ENCODE measurements around the gene UBB. TPM values are rescaled to one million over a fixed set of nuclear protein-coding genes. Genes with fewer than 3 reads are reported as not detected.

The UBB gene
- 1,960 to 2,530 TPM (median 2,016 TPM) in 5 replicates for total RNA-seq (2022; extraction: Qiagen RNA extraction; ENCODE audit: low read depth)

DNA sequence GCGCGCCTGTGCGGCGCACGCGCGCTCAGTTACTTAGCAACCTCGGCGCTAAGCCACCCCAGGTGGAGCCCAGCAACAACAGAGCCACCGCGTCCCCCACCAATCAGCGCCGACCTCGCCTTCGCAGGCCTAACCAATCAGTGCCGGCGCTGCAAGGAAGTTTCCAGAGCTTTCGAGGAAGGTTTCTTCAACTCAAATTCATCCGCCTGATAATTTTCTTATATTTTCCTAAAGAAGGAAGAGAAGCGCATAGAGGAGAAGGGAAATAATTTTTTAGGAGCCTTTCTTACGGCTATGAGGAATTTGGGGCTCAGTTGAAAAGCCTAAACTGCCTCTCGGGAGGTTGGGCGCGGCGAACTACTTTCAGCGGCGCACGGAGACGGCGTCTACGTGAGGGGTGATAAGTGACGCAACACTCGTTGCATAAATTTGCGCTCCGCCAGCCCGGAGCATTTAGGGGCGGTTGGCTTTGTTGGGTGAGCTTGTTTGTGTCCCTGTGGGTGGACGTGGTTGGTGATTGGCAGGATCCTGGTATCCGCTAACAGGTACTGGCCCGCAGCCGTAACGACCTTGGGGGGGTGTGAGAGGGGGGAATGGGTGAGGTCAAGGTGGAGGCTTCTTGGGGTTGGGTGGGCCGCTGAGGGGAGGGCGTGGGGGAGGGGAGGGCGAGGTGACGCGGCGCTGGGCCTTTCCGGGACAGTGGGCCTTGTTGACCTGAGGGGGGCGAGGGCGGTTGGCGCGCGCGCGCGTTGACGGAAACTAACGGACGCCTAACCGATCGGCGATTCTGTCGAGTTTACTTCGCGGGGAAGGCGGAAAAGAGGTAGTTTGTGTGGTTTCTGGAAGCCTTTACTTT, at the start of gene UBB:
TSS of gene UBB (plus strand) at position 452 of the 856 bp plus-strand sequence. CDS start 817 bp downstream, outside the sequence.

GRCh38 chr17:16353317-16354174, 27.3 kb upstream of the UBB start, which contains the start of gene CENPV:
Gene CENPV (minus strand): TSS chr17:16353469. CDS start chr17:16353436, 33 bp downstream.

DNA sequence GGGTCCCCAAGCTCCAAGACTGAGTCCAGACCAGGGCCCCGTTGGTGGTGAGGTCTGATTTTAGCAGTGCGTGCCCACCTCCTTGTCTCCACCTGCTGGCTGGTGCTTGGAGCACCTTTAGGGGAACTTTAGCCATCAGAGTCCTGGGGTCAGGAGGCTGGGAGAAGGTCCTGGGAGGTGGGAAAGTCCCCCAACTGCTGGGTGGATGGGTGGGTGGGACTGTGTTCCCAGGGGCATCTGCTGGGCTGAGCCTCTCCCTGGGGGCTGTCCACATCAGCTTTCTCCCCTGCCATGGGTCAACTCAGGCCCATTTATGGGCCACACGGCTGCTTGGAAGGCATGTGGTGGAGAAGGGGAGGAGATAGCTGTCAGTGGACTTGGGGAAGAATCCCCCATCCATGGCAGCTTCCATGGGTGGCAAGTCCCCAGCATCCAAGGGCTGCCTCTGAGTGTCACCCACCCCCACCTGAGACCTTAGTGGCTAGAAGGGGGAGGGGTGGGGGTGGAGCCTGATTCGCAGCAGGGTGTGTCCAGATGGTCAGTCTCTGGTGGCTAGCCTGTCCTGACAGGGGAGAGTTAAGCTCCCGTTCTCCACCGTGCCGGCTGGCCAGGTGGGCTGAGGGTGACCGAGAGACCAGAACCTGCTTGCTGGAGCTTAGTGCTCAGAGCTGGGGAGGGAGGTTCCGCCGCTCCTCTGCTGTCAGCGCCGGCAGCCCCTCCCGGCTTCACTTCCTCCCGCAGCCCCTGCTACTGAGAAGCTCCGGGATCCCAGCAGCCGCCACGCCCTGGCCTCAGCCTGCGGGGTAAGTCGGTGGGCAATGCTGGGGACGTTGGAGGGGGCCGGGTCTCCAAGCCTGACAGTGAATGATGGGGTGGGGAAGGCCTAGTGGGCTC, 34.4 kb downstream of the UBB start, which contains the start of gene TRPV2:
TSS of gene TRPV2 (plus strand) at position 541 of the 894 bp plus-strand sequence. CDS start 2,098 bp downstream, outside the sequence.

Other genes starting within 250 kb of the UBB start
- 68.2 to 83.9 TPM (median 70.3 TPM) in 5 replicates for gene NCOR1, start 165.6 kb upstream of the UBB start, total RNA-seq (2022; extraction: Qiagen RNA extraction; ENCODE audit: low read depth)
- gene PIGL, start 163.9 kb upstream of the UBB start, total RNA-seq (2022; extraction: Qiagen RNA extraction; ENCODE audit: low read depth): 14.1 to 20.0 TPM (median 18.5 TPM) in 5 replicates
- gene CENPV, start 27.6 kb upstream of the UBB start, total RNA-seq (2022; extraction: Qiagen RNA extraction; ENCODE audit: low read depth): 131 to 176 TPM (median 162 TPM) in 5 replicates
- gene TRPV2, start 34.5 kb downstream of the UBB start, total RNA-seq (2022; extraction: Qiagen RNA extraction; ENCODE audit: low read depth): 0.35 to 0.78 TPM (median 0.55 TPM) in 5 replicates
- gene LRRC75A, start 111.1 kb downstream of the UBB start, total RNA-seq (2022; extraction: Qiagen RNA extraction; ENCODE audit: low read depth): 0.75 to 1.1 TPM (median 0.94 TPM) in 5 replicates
- gene ZNF287, start 188.1 kb downstream of the UBB start, total RNA-seq (2022; extraction: Qiagen RNA extraction; ENCODE audit: low read depth): 8.3 to 17.3 TPM (median 12.4 TPM) in 5 replicates